CD4-positive, alpha-beta T cell treated with Interleukin-4 for 4 hours (primary cell): ENCODE data around the gene ZC3H7A.

Source experiments
- DNase-seq: peaks from one replicate; pipeline ENCODE4 v3.0.0-alpha.2; 2020

The ZC3H7A gene

DNA sequence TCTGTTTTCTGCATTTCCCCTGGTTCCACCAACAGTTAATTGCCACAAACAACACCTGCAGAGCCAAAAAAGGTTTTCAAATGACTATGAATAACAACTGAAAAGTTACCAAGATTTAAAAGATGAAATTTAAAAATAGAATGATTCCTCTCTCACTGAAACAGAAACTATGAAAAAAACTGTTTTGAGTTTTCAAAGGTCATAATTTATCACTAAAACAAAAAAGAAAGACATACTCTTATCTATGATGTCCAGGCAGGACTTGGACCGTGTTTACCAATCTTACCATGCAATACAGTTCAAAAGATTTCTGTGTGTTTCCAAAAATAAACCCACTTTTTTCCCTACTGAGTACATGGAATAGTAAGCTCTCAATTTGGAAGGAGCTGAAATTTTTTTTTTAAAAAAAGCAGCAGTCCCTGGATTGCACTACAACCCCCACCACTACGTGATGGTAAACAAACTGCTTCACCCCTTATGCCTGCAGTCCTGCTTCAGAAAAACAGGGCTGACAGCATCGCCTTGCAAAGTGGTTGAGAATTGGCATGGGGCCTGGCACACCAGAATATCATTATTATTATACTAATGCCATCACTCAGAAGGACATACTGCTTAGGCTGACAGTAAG is 62.9 kb downstream of the ZC3H7A start:
- DNase-seq, result no peak

DNA sequence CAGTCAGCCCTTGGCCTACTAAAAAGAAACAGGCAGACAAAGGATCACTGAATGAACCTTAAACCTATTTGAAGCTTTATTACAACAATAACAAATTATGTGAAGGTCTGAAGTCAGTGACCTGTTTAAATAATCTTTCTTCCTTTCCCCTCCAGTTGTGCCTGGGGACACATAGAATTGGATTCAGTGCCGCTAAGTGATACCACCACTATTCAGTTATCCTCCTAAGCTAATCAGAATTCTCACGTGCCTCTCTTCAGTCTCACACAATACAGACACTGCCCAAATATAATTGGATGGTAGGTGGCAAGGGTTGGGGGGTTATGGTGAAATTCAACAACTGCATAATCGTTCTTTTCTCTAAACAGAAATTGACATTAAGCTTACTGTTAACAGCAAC is 65.8 kb downstream of the ZC3H7A start:
- DNase-seq, result no peak

- no peak for DNase-seq
Measured at GRCh38 chr16:11729787-11730186, 67.3 kb downstream of the ZC3H7A start.

GRCh38 chr16:11727796-11728543 is 69.1 kb downstream of the ZC3H7A start:
- DNase-seq, result no peak

DNA sequence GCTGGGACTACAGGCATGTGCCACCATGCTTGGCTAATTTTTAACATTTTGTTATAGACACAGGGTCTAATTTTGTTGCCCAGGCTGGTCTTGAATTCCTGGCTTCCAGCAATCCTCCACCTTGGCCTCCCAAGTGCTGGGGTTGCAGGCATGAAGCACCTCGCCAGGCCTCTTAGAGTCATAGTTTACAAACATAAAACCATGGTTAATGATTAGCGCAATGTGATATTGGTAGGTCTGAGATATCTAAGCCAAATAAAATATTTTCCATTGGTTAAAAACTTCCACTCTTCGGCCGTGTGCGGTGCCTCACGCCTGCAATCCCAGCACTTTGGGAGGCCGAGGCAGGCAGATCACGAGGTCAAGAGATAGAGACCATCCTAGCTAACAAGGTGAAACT is 71.0 kb downstream of the ZC3H7A start:
- DNase-seq, result no peak

DNA sequence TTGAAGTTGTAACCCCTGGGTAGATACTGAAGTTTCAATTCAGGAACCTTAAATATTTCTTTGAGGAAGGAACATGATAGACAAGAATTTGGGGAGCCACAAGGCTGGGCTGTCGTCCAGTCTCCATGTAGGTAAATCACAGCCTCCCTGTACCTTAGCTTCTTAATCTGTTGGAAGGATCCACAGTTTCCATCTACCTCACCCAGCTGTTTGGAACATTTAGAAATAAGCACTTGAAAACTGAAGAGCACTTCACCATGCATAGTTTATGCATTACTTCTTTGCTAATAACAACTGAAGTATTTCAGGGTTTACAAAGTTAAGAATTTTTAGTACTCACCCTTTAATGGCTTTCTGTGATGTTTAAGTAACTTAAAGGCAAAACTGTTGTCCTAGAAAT is 71.6 kb downstream of the ZC3H7A start:
- DNase-seq, result no peak

- no peak for DNase-seq
Measured at GRCh38 chr16:11722468-11722808, 74.6 kb downstream of the ZC3H7A start.

- DNase-seq, result no peak
Measured at GRCh38 chr16:11721781-11722467, 75.1 kb downstream of the ZC3H7A start.

DNA sequence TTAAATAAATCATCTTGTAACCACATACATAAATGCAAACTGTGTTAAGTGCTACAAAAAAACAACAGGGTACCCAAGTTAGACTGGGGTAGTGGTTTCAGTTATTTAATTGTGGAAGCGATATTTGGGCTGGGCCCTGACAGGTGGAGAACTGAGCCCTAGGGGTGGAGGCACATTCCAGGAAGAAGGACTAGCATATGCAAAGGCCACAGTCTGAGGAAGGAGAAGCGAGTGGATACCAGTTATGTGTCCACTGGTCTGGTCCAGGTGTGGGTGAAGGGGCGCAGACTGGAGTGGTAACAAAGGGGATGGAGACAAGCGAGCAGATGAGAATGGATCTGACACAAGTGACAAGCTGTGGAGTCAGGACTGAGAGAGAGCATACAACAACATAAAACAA is 77.3 kb downstream of the ZC3H7A start:
- no peak for DNase-seq

- no peak for DNase-seq
Measured at GRCh38 chr16:11719171-11719570, 77.9 kb downstream of the ZC3H7A start.

DNA sequence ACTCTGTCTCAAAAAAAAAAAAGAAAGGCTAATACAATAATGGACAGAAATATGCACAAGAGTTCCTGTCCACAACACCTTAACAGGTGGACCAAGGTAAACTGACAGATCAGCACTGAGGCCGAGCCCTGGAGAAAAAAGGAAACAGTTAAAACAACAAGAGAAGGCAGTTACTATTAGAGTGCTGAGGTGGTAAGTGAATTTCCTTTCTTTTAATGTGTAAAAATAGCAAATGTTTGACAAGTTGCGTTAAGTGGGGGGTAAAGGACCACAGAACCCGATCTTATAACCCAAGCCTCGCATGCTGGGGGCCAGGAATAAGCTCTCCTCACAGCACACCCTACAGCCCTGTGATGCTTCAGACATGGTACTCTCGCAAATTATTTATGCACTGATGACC is 79.2 kb downstream of the ZC3H7A start:
- no peak for DNase-seq

- no peak for DNase-seq
Measured at GRCh38 chr16:11716336-11716735, 80.7 kb downstream of the ZC3H7A start.

- DNase-seq, result no peak
Measured at GRCh38 chr16:11715246-11715947, 81.7 kb downstream of the ZC3H7A start.

GRCh38 chr16:11712122-11712521 is 84.9 kb downstream of the ZC3H7A start:
- no peak for DNase-seq

- no peak for DNase-seq
Measured at GRCh38 chr16:11711662-11712061, 85.4 kb downstream of the ZC3H7A start.

GRCh38 chr16:11708421-11708820 is 88.6 kb downstream of the ZC3H7A start:
- DNase-seq, result no peak

DNA sequence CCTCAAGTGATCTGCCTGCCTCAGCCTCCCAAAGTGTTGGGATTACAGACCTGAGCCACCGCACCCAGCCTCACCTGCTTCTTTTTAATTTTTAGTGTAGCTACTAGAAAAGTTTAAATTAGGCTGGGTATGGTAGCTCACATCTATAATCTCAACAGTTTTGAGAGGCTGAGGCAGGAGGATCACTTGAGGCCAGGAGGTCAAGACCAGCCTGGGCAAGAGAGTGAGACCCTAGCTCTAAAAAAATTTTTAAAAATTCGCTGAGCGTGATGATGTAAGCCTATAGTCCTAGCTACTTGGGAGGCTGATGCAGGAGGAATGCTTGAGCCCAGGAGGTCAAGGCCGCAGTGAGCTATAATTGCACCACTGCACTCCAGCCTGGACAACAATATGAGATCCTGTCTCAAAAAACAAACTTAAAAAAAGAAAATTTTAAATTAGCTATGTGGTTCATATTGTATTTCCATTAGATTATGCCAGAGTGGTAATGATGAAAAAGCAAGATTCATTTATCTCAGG is 89.3 kb downstream of the ZC3H7A start:
- DNase-seq, result no peak

GRCh38 chr16:11706180-11706742 is 90.8 kb downstream of the ZC3H7A start:
- no peak for DNase-seq

- no peak for DNase-seq
Measured at GRCh38 chr16:11705311-11706025, 91.6 kb downstream of the ZC3H7A start.
